WI38 (cell line): ENCODE results near the gene CCL2.

Source experiments
- H3K4me3 ChIP-seq: 2 replicates; pipeline ENCODE4 v1.5.1; 2011; ENCODE audit warnings: low read depth, mild to moderate bottlenecking, control low read depth, low read length
- CTCF ChIP-seq: IDR thresholded peaks from 2 replicates; pipeline ENCODE4 v1.5.1; 2012; ENCODE audit warnings: low read depth, mild to moderate bottlenecking, control low read depth, low read length

CCL2 gene

DNA sequence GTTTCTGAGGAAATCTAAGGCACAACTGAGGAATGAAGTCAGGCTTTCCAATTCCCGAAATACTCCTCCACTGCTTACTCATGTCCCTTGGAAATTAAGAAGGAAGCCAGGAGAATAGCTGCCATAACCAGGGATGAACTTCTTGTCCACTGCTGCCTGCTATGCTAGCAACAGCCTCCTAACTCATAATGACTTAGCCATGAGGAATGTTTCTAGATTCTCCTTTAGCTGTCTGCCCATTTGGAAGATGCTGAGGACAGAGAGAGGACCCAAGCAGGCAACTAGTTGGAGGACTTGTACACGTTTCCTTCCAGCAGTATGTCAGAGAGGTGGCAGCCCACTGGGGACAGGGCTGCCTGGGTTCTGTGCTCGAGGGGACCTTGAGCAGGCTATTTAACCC is 939 bp upstream of the CCL2 start:
- H3K4me3 ChIP-seq, result no peak overlapping the region
- TF ChIP-seq CTCF, result no peak

DNA sequence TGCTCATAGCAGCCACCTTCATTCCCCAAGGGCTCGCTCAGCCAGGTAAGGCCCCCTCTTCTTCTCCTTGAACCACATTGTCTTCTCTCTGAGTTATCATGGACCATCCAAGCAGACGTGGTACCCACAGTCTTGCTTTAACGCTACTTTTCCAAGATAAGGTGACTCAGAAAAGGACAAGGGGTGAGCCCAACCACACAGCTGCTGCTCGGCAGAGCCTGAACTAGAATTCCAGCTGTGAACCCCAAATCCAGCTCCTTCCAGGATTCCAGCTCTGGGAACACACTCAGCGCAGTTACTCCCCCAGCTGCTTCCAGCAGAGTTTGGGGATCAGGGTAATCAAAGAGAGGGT is 272 bp downstream of the CCL2 start:
- H3K4me3 ChIP-seq, result peak overlapping the region; percentile 54
- no peak for TF ChIP-seq CTCF

DNA sequence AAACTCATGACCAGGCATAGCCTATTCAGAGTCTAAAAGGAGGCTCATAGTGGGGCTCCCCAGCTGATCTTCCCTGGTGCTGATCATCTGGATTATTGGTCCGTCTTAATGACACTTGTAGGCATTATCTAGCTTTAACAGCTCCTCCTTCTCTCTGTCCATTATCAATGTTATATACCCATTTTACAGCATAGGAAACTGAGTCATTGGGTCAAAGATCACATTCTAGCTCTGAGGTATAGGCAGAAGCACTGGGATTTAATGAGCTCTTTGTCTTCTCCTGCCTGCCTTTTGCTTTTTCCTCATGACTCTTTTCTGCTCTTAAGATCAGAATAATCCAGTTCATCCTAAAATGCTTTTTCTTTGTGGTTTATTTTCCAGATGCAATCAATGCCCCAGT is 756 bp downstream of the CCL2 start:
- no peak for TF ChIP-seq CTCF
- peak overlapping the region; percentile 54 for H3K4me3 ChIP-seq

GRCh38 chr17:34257299-34257985 is 2.4 kb downstream of the CCL2 start:
- TF ChIP-seq CTCF, result no peak
- no peak overlapping the region for H3K4me3 ChIP-seq

- H3K4me3 ChIP-seq, result no peak overlapping the region
- TF ChIP-seq CTCF, result no peak
These were observed 2.9 kb downstream of the CCL2 start for GRCh38 chr17:34257986-34258326.

- no peak for TF ChIP-seq CTCF
- no peak overlapping the region for H3K4me3 ChIP-seq
These were observed 4.1 kb downstream of the CCL2 start for GRCh38 chr17:34259146-34259545.

DNA sequence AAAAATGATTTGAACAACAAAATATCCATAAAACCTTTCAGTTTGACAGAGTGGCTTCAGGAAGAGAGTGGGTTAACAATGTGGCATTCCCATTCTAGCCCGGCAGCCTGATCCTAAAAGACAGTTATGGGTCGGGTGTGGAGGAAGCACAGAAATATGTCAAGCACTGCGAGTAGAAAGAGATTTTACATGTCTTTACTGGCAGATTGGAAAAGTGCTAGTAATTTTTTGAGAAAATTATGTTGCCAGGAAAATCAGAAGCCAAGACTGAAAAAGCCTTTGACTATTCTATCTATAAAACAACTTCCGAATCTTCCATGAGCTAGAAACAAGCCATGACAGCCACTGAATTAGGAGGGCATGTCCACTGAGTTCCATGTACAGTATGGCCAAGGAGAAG is 5.8 kb downstream of the CCL2 start:
- no peak overlapping the region for H3K4me3 ChIP-seq
- no peak for TF ChIP-seq CTCF
